Cardiac muscle cell (in vitro differentiated cells and primary cell): Measurements from ENCODE around the gene TP53. TPM values are rescaled to one million over a fixed set of nuclear protein-coding genes. Genes with fewer than 3 reads are reported as not detected.

Experiments
- DNase-seq, 2 donors: peaks; one replicate each; pipeline versions ENCODE4 v3.0.0 to v3.0.0-alpha.2; 2010 to 2017; ENCODE audit warnings: low read depth in 1 of 2, low spot score in 1 of 2
- H3K27ac ChIP-seq: fragments of 200-600 bp; sonication (generic); 2 replicates; pipeline ENCODE4 v1.5.1; 2016
- H3K27me3 ChIP-seq: fragments of 200-600 bp; sonication (generic); 2 replicates; pipeline ENCODE4 v1.6.0; 2016; ENCODE audit warnings: control low read depth
- H3K36me3 ChIP-seq: fragments of 200-600 bp; sonication (generic); 2 replicates; pipeline ENCODE4 v1.5.1; 2016; ENCODE audit warnings: control low read depth
- H3K4me1 ChIP-seq: fragments of 200-600 bp; sonication (generic); 2 replicates; pipeline ENCODE4 v1.8.1; 2017; ENCODE audit warnings: low read depth, mild to moderate bottlenecking, mixed run types
- H3K4me3 ChIP-seq: fragments of 200-600 bp; sonication (generic); 2 replicates; pipeline ENCODE4 v1.5.1; 2016; ENCODE audit warnings: mild to moderate bottlenecking
- H3K9me3 ChIP-seq: fragments of 200-600 bp; sonication (generic); 2 replicates; pipeline ENCODE4 v1.5.1; 2017; ENCODE audit warnings: low read depth, mild to moderate bottlenecking, control low read depth
- CTCF ChIP-seq: IDR thresholded peaks from 2 replicates; pipeline ENCODE4 v1.5.1; 2012; ENCODE audit warnings: low read depth, mild to moderate bottlenecking, low read length
- polyA plus RNA-seq: library from polyadenylated mRNA; unstranded; fragments of >200 nt; fragmentation: Nextera tagmentation; extraction: Ambion mirVana; gene quantifications from 2 replicates; pipeline ENCODE4 v1.2.1, GENCODE V29; 2016
- total RNA-seq: library from RNA; depleted of rRNA; stranded (reverse); fragments of >200 nt; gene quantifications from 2 replicates; pipeline ENCODE4 v1.2.3, GENCODE V29; 2016

The TP53 gene
- total and polyA plus RNA-seq, 2 experiments from 2014 or later, result 25.4 to 28.9 TPM

- no peak for TF ChIP-seq CTCF
- H3K36me3 ChIP-seq, result no peaks in the 10 kb centered on the region
- no peaks in the 10 kb centered on the region for H3K4me1 ChIP-seq
- no peak overlapping the region for H3K27ac ChIP-seq
- no peaks in the 10 kb centered on the region for H3K27me3 ChIP-seq
- DNase-seq, result no peak
- no peak overlapping the region for H3K4me3 ChIP-seq
- no peaks in the 10 kb centered on the region for H3K9me3 ChIP-seq
Observed at GRCh38 chr17:7720125-7720524, 32.8 kb upstream of the TP53 start.

- Histone ChIP-seq H3K36me3 (no peaks in the 10 kb centered on the region), H3K4me1 (no peaks in the 10 kb centered on the region), H3K27me3 (no peaks in the 10 kb centered on the region), H3K27ac (no peak overlapping the region), H3K9me3 (no peaks in the 10 kb centered on the region), H3K4me3 (no peak overlapping the region)
- TF ChIP-seq CTCF, result no peak
- DNase-seq, result no peak
Observed at GRCh38 chr17:7719661-7720060, 32.4 kb upstream of the TP53 start.

GRCh38 chr17:7717756-7718350 lies 30.6 kb upstream of the TP53 start:
- no peak for TF ChIP-seq CTCF
- Histone ChIP-seq H3K27me3 (no peaks in the 10 kb centered on the region), H3K36me3 (no peaks in the 10 kb centered on the region), H3K27ac (no peak overlapping the region), H3K4me1 (no peaks in the 10 kb centered on the region), H3K9me3 (no peaks in the 10 kb centered on the region), H3K4me3 (peak overlapping the region; percentile 40)
- DNase-seq, result peak; percentile 14 to 34

GRCh38 chr17:7716901-7717755 lies 29.8 kb upstream of the TP53 start, which contains the start of gene DNAH2:
DNAH2 (plus strand) TSS chr17:7717744; CDS start chr17:7719735, 1,991 bp downstream.
- Histone ChIP-seq H3K4me1 (no peaks in the 10 kb centered on the region), H3K27me3 (no peaks in the 10 kb centered on the region), H3K36me3 (no peaks in the 10 kb centered on the region), H3K27ac (no peak within 1 kb of the TSS), H3K4me3 (peak within 1 kb of the TSS; percentile 40), H3K9me3 (no peaks in the 10 kb centered on the region)
- DNase-seq, result peak; percentile 96 to 97
- peak; percentile 52 for TF ChIP-seq CTCF

- TF ChIP-seq CTCF, result no peak
- Histone ChIP-seq H3K4me3 (peak overlapping the region; percentile 40), H3K4me1 (no peaks in the 10 kb centered on the region), H3K27me3 (no peaks in the 10 kb centered on the region), H3K9me3 (no peaks in the 10 kb centered on the region), H3K36me3 (no peaks in the 10 kb centered on the region), H3K27ac (no peak overlapping the region)
- no peak for DNase-seq
Observed at GRCh38 chr17:7715936-7716886, 28.9 kb upstream of the TP53 start.
